GM12873 (cell line): Measurements from ENCODE around the gene FAM111A.

Source experiments
- CTCF ChIP-seq: IDR thresholded peaks from 2 replicates; pipeline ENCODE4 v1.5.1; 2012; ENCODE audit warnings: low read depth, mild to moderate bottlenecking, moderate library complexity, low read length, control low read depth; ENCODE audit not compliant: insufficient read depth; ENCODE audit errors: missing control alignments

The FAM111A gene

GRCh38 chr11:59115553-59115952, 27.1 kb upstream of the FAM111A start:
- no peak for TF ChIP-seq CTCF

DNA sequence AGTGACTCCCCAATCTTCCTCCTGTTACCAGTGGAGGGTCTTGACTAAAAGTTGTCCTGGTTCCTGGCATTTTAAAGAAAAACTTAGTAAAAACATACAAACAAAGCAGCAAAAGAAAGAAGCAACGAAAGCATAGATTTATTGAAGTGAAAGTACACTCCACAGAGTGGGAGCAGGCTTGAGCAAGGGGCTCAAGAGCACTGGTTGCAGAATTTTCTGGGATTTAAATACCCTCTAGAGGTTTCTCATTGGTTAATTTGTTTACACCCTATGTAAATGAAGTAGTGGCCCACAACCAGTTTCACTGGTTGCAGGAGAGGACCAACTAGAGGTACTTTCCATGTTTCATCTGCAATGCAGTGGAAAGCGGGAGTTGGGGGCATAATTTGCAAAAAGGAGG, 24.9 kb upstream of the FAM111A start:
- TF ChIP-seq CTCF = no peak

GRCh38 chr11:59119826-59120225, 22.8 kb upstream of the FAM111A start:
- TF ChIP-seq CTCF = no peak

GRCh38 chr11:59135648-59136461, 6.8 kb upstream of the FAM111A start:
- peak; percentile 99 for TF ChIP-seq CTCF

DNA sequence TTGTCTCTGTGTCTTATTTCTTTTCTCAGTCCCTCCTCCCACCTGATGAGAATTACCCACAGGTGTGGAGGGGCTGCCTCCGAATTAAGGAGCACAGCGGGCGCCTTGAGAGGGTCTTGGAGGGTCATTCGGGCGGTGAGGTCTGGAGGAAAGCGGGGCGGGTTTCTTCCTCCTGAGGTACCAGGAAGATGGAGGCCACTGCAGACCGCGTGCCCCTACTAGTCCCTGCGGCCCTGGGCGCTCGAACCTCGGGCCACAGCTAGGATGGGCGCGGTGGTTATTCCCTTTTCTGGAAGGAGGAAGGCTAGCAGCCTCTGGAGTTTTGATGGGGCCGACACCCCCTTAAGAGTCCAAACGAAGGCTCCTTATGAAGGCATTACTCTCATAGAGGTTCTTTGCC, 5.5 kb upstream of the FAM111A start:
- no peak for TF ChIP-seq CTCF

- no peak for TF ChIP-seq CTCF
Observed at GRCh38 chr11:59138643-59139042, 4.0 kb upstream of the FAM111A start.

- no peak for TF ChIP-seq CTCF
Observed at GRCh38 chr11:59141191-59141590, 1.5 kb upstream of the FAM111A start.
